Neutrophil (primary cell): ENCODE measurements around the gene SLC25A21.

ENCODE experiments used
- H3K27ac ChIP-seq: fragments of 200-600 bp; sonication (generic); 2 replicates; pipeline ENCODE4 v1.5.1; 2016; ENCODE audit warnings: mild to moderate bottlenecking, moderate library complexity
- H3K27me3 ChIP-seq: fragments of 200-600 bp; sonication (generic); 2 replicates; pipeline ENCODE4 v1.6.0; 2016; ENCODE audit warnings: mild to moderate bottlenecking
- H3K36me3 ChIP-seq: fragments of 200-600 bp; sonication (generic); 2 replicates; pipeline ENCODE4 v1.5.1; 2017
- H3K4me1 ChIP-seq, 2 experiments: fragments of 200-600 bp in 1 of 2; sonication (generic) in 1 of 2; 1 replicate in 1 of 2; 2 replicates in 1 of 2; pipeline versions ENCODE4 v1.5.1 to v1.6.1; 2013 to 2016; ENCODE audit warnings: low read depth in 1 of 2, low read length in 1 of 2, mild to moderate bottlenecking in 1 of 2, moderate library complexity in 1 of 2; ENCODE audit not compliant: control insufficient read depth in 1 of 2, insufficient read depth in 1 of 2
- H3K4me3 ChIP-seq, 2 experiments: fragments of 200-600 bp in 1 of 2; sonication (generic) in 1 of 2; 1 replicate in 1 of 2; 2 replicates in 1 of 2; pipeline ENCODE4 v1.5.1; 2013 to 2016; ENCODE audit warnings: low read depth in 1 of 2, low read length in 1 of 2, mild to moderate bottlenecking in 1 of 2, moderate library complexity in 1 of 2
- H3K9me3 ChIP-seq: fragments of 200-600 bp; sonication (generic); 2 replicates; pipeline ENCODE4 v1.5.1; 2016
- TF ChIP-seq, protein P1 (sequence below): fragments of 200-600 bp; sonication (generic); IDR thresholded peaks from 2 replicates; pipeline ENCODE4 v1.5.1; 2016; ENCODE audit warnings: antibody characterized with exemption

The SLC25A21 gene

DNA sequence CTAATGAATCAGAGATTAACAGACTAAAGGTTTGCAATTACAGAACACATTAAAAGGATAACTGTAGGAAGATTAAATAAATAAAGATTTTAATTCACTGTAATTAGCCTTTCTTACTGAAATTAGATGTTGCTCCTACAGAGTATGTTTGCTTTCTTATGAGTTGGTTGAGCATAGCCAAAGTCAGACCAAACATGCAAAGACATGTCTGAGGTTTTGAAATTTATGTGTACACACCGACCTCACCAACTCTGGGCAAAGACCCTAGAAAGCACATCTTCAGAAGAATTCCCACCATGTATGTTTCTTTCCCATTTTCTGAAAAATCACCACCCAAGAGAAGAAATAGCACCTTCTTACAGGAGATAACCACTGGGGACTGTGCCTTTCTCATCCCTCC is 351.5 kb downstream of the SLC25A21 start:
- Histone ChIP-seq H3K4me1 (no peaks in the 10 kb centered on the region), H3K27ac (no peak overlapping the region), H3K36me3 (no peaks in the 10 kb centered on the region), H3K9me3 (no peaks in the 10 kb centered on the region), H3K4me3 (no peak overlapping the region), H3K27me3 (no peaks in the 10 kb centered on the region)
- TF ChIP-seq, protein P1, sequence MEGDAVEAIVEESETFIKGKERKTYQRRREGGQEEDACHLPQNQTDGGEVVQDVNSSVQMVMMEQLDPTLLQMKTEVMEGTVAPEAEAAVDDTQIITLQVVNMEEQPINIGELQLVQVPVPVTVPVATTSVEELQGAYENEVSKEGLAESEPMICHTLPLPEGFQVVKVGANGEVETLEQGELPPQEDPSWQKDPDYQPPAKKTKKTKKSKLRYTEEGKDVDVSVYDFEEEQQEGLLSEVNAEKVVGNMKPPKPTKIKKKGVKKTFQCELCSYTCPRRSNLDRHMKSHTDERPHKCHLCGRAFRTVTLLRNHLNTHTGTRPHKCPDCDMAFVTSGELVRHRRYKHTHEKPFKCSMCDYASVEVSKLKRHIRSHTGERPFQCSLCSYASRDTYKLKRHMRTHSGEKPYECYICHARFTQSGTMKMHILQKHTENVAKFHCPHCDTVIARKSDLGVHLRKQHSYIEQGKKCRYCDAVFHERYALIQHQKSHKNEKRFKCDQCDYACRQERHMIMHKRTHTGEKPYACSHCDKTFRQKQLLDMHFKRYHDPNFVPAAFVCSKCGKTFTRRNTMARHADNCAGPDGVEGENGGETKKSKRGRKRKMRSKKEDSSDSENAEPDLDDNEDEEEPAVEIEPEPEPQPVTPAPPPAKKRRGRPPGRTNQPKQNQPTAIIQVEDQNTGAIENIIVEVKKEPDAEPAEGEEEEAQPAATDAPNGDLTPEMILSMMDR = no peak

DNA sequence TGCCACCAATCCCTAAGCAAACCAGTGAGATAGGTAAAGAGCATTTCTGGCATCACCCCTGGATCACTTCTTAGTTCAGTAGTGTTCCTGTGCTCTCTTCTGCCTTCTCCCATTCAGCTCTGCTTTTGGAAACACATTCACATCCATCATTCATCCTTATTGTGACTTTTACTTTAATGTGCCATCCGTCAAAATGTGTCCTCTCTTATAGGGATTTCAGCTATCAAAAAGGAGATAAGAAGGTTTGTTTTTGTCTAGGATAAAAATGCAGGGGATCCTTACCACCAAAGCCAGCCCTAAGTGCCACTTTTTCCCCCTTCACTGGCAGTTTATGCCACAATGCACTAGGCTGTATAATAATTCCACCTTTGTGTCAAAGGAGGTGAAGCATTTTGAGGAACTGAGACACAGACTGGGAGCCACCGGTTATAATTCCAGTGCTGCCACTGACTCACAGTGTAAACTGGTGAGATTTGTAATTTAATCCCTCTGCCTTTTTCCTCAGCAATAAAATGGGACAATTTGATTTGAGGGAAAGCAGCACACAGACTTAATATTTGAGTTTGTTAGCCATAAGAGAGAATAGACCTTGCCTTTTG is 352.2 kb downstream of the SLC25A21 start:
- TF ChIP-seq, protein P1 = no peak
- Histone ChIP-seq H3K9me3 (no peaks in the 10 kb centered on the region), H3K27ac (no peak overlapping the region), H3K4me1 (no peaks in the 10 kb centered on the region), H3K36me3 (no peaks in the 10 kb centered on the region), H3K4me3 (no peak overlapping the region), H3K27me3 (no peaks in the 10 kb centered on the region)

DNA sequence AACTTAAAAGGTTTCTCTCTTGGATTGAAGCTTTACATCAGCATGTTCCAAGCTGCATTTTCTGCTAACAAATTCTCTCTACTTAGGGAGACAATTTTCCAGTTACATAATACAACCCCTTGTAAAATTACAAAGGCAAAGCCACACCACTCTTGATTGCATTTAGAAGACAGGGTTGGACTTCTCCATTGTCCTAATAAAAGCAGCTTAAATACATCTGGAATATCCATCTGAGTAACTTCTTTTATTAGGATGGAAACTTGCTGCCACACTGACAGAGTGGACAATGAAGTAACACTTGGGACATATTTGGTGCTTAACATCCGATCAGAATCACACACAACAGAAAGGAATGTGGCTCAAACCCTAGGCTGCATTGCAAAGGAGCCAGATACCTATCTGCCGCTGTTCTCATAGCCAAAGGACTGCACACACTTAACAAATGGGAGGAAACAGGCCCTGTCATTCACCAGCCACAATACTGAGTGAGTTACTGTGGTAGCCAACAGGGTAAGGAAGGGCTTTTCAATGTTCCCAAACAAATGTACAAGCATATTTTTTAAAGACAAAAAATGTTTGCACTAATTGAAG is 353.5 kb downstream of the SLC25A21 start:
- TF ChIP-seq, protein P1 = no peak
- Histone ChIP-seq H3K9me3 (no peaks in the 10 kb centered on the region), H3K27ac (no peak overlapping the region), H3K36me3 (no peaks in the 10 kb centered on the region), H3K4me1 (no peaks in the 10 kb centered on the region), H3K4me3 (no peak overlapping the region), H3K27me3 (no peaks in the 10 kb centered on the region)

DNA sequence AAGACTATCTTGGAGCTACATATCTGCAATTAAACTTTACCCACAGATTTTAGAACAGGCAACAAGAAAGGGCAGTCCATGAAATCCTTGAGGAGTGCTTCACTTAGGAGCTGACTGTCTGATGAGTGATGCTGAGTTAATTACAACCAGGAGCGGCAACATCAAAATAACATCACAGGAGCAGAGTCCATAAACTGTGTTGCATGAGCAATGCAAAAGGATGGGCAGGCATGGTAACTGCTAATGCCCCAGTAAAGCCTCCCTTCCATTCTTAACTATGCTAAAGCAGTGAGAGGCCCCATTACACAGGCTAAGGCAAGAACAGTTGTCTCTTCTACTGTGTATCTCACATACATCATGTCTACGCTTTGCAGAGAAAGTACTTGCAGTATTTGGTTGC is 354.2 kb downstream of the SLC25A21 start:
- H3K9me3 ChIP-seq = no peaks in the 10 kb centered on the region
- no peak overlapping the region for H3K4me3 ChIP-seq
- H3K27ac ChIP-seq = no peak overlapping the region
- no peaks in the 10 kb centered on the region for H3K4me1 ChIP-seq
- TF ChIP-seq, protein P1 = no peak
- no peaks in the 10 kb centered on the region for H3K27me3 ChIP-seq
- H3K36me3 ChIP-seq = no peaks in the 10 kb centered on the region

DNA sequence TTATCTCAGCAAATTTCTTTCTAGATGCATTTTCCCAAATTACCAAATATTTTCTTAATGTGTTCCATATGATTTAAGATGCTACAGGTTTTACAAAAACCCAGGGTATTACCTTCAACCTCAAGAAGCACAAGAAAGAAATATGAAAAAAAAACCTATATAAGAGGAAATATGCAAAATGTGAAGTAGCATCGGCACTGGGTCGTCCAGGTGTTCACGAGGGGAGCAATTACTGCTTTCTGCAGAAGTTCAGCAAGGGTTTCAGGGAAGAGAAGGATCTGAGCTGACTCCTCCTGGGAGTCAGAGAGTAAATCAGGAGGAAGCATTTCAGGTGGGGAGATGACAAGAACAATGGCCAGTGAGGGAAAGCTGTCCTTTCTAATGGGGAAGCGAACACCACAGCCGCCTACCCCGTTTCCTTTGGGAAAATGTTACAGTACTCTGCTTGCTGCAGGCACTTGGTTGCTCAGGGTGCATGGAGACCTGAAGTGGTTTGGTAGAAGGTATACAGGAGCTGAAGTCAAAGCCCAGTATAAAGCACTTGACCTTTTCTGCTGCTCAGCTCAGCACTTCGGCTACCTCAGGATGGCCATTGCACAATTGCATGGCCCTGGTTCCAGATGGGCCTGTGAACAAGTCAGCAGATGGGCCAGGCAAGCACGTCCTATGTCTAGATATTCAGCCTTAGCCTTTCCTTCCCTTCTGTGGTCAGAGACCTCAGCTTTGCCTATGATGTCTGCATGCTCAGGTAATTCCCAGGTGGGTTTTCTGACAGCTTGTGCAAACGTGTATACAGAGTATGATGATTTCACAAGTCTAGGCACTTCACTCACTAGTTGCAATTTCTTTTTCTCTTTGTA is 355.1 kb downstream of the SLC25A21 start:
- H3K9me3 ChIP-seq = no peaks in the 10 kb centered on the region
- TF ChIP-seq, protein P1 = no peak
- H3K36me3 ChIP-seq = no peaks in the 10 kb centered on the region
- H3K27ac ChIP-seq = no peak overlapping the region
- no peak overlapping the region for H3K4me3 ChIP-seq
- no peaks in the 10 kb centered on the region for H3K27me3 ChIP-seq
- no peaks in the 10 kb centered on the region for H3K4me1 ChIP-seq
